Measurements from ENCODE around the gene CXCL12.

Gene CXCL12

GRCh38 chr10:44395902-44396670 lies 11.2 kb upstream of the CXCL12 start:
- TF ChIP-seq GATA3 (IDR thresholded peaks at IDR 0.05; ENCODE audit: low read depth, low read length) = no peak
- TF ChIP-seq GATA2 (IDR thresholded peaks at IDR 0.05; ENCODE audit: low read depth, low read length) = no peak

GRCh38 chr10:44395396-44395795 lies 10.5 kb upstream of the CXCL12 start:
- TF ChIP-seq GATA2 (IDR thresholded peaks at IDR 0.05; ENCODE audit: low read depth, low read length) (no peak), GATA3 (IDR thresholded peaks at IDR 0.05; ENCODE audit: low read depth, low read length) (no peak)

- TF ChIP-seq GATA2 (IDR thresholded peaks at IDR 0.05; ENCODE audit: low read depth, low read length) (no peak), GATA3 (IDR thresholded peaks at IDR 0.05; ENCODE audit: low read depth, low read length) (no peak)
Measured at GRCh38 chr10:44394696-44395381, 9.9 kb upstream of the CXCL12 start.

- TF ChIP-seq GATA3 (IDR thresholded peaks at IDR 0.05; ENCODE audit: low read depth, low read length) (no peak), GATA2 (IDR thresholded peaks at IDR 0.05; ENCODE audit: low read depth, low read length) (no peak)
Measured at GRCh38 chr10:44393834-44394547, 9.1 kb upstream of the CXCL12 start.

- TF ChIP-seq GATA3 (IDR thresholded peaks at IDR 0.05; ENCODE audit: low read depth, low read length) (no peak), GATA2 (IDR thresholded peaks at IDR 0.05; ENCODE audit: low read depth, low read length) (no peak)
Measured at GRCh38 chr10:44393051-44393630, 8.2 kb upstream of the CXCL12 start.

GRCh38 chr10:44392420-44392819 lies 7.5 kb upstream of the CXCL12 start:
- TF ChIP-seq GATA3 (IDR thresholded peaks at IDR 0.05; ENCODE audit: low read depth, low read length) (no peak), GATA2 (IDR thresholded peaks at IDR 0.05; ENCODE audit: low read depth, low read length) (no peak)

GRCh38 chr10:44391981-44392380 lies 7.1 kb upstream of the CXCL12 start:
- TF ChIP-seq GATA3 (IDR thresholded peaks at IDR 0.05; ENCODE audit: low read depth, low read length) (no peak), GATA2 (IDR thresholded peaks at IDR 0.05; ENCODE audit: low read depth, low read length) (no peak)

GRCh38 chr10:44390585-44391072 lies 5.7 kb upstream of the CXCL12 start:
- TF ChIP-seq GATA2 (IDR thresholded peaks at IDR 0.05; ENCODE audit: low read depth, low read length) (no peak), GATA3 (IDR thresholded peaks at IDR 0.05; ENCODE audit: low read depth, low read length) (no peak)

GRCh38 chr10:44389556-44389955 lies 4.7 kb upstream of the CXCL12 start:
- TF ChIP-seq GATA3 (IDR thresholded peaks at IDR 0.05; ENCODE audit: low read depth, low read length) (no peak), GATA2 (IDR thresholded peaks at IDR 0.05; ENCODE audit: low read depth, low read length) (no peak)

- no peak for TF ChIP-seq GATA2 (IDR thresholded peaks at IDR 0.05; ENCODE audit: low read depth, low read length)
- TF ChIP-seq GATA3 (IDR thresholded peaks at IDR 0.05; ENCODE audit: low read depth, low read length) = no peak
Measured at GRCh38 chr10:44389150-44389549, 4.3 kb upstream of the CXCL12 start.

GRCh38 chr10:44388641-44389040 lies 3.7 kb upstream of the CXCL12 start:
- no peak for TF ChIP-seq GATA2 (IDR thresholded peaks at IDR 0.05; ENCODE audit: low read depth, low read length)
- TF ChIP-seq GATA3 (IDR thresholded peaks at IDR 0.05; ENCODE audit: low read depth, low read length) = no peak

- TF ChIP-seq GATA2 (IDR thresholded peaks at IDR 0.05; ENCODE audit: low read depth, low read length) = no peak
Measured at GRCh38 chr10:44387853-44388251, 3.0 kb upstream of the CXCL12 start.

- TF ChIP-seq GATA2 (IDR thresholded peaks at IDR 0.05; ENCODE audit: low read depth, low read length) = no peak
- TF ChIP-seq GATA3 (IDR thresholded peaks at IDR 0.05; ENCODE audit: low read depth, low read length) = no peak
Measured at GRCh38 chr10:44386546-44387052, 1.7 kb upstream of the CXCL12 start.
